ENCODE measurements around the gene AGBL4. TPM values are rescaled to one million over a fixed set of nuclear protein-coding genes. Genes with fewer than 3 reads are reported as not detected.
"Not testable (repeated sequence)": the region's sequence is repeated elsewhere in the genome, so short reads cannot be mapped to it uniquely, and the experiment has no call there.

Gene AGBL4
- total RNA-seq, 4 donors from 2014 or later, result 0.08 to 0.71 (median 0.60) TPM

- no peak overlapping the region for H3K4me3 ChIP-seq (ENCODE audit: low read depth, poor library complexity, severe bottlenecking)
- DNase-seq (ENCODE audit: low spot score in 2 of 2), result no peak
- WGBS, 2 donors, result 86 to 91% methylated on average over 4 of the region's 4 CpGs
- intact Hi-C loops (cut with DNase I; ENCODE audit: low total_unique reads), result no loop called here
- TF ChIP-seq POLR2A (IDR thresholded peaks at IDR 0.05) (no peak), CTCF (IDR thresholded peaks at IDR 0.05) (no peak)
These were observed 684.7 kb downstream of the AGBL4 start for GRCh38 chr1:49339043-49339442.

GRCh38 chr1:49337251-49337650 is 686.5 kb downstream of the AGBL4 start:
- intact Hi-C loops (cut with DNase I; ENCODE audit: low total_unique reads), result no loop called here
- 89 to 100% methylated on average over 1 of the region's 1 CpG for WGBS, 2 donors
- no peak for DNase-seq (ENCODE audit: low spot score in 2 of 2)
- TF ChIP-seq POLR2A (IDR thresholded peaks at IDR 0.05) (no peak), CTCF (IDR thresholded peaks at IDR 0.05) (no peak)
- H3K4me3 ChIP-seq (ENCODE audit: low read depth, poor library complexity, severe bottlenecking), result no peak overlapping the region

- WGBS, 2 donors, result 24 to 28% methylated on average over 2 of the region's 2 CpGs
- H3K4me3 ChIP-seq (ENCODE audit: low read depth, poor library complexity, severe bottlenecking), result no peak overlapping the region
- intact Hi-C loops (cut with DNase I; ENCODE audit: low total_unique reads), result no loop called here
- DNase-seq (ENCODE audit: low spot score in 2 of 2), result no peak
- TF ChIP-seq CTCF (IDR thresholded peaks at IDR 0.05), result no peak
- no peak for TF ChIP-seq POLR2A (IDR thresholded peaks at IDR 0.05)
These were observed 689.8 kb downstream of the AGBL4 start for GRCh38 chr1:49333906-49334305.

- no peak for DNase-seq (ENCODE audit: low spot score in 2 of 2)
- TF ChIP-seq POLR2A (IDR thresholded peaks at IDR 0.05) (no peak), CTCF (IDR thresholded peaks at IDR 0.05) (no peak)
- 88 to 92% methylated on average over 17 of the region's 17 CpGs for WGBS, 2 donors
- H3K4me3 ChIP-seq (ENCODE audit: low read depth, poor library complexity, severe bottlenecking), result no peak overlapping the region
- intact Hi-C loops (cut with DNase I; ENCODE audit: low total_unique reads), result no loop called here
These were observed 692.5 kb downstream of the AGBL4 start for GRCh38 chr1:49331066-49331852.

- TF ChIP-seq POLR2A (IDR thresholded peaks at IDR 0.05) (no peak), CTCF (IDR thresholded peaks at IDR 0.05) (no peak)
- intact Hi-C loops (cut with DNase I; ENCODE audit: low total_unique reads), result no loop called here
- H3K4me3 ChIP-seq (ENCODE audit: low read depth, poor library complexity, severe bottlenecking), result no peak overlapping the region
- DNase-seq (ENCODE audit: low spot score in 2 of 2), result no peak
- WGBS, 2 donors, result 91 to 94% methylated on average over 2 of the region's 2 CpGs
These were observed 699.7 kb downstream of the AGBL4 start for GRCh38 chr1:49323925-49324540.

GRCh38 chr1:49320493-49320892 is 703.3 kb downstream of the AGBL4 start:
- intact Hi-C loops (cut with DNase I; ENCODE audit: low total_unique reads); DNase-seq (ENCODE audit: low spot score in 2 of 2); H3K4me3 ChIP-seq (ENCODE audit: low read depth, poor library complexity, severe bottlenecking): not testable (repeated sequence)
- WGBS, 2 donors, result 96 to 97% methylated on average over 2 of the region's 2 CpGs

Measured in lower leg skin (tissue), 4 donors.